ENCODE results near the gene P2RX5. TPM values are rescaled to one million over a fixed set of nuclear protein-coding genes. Genes with fewer than 3 reads are reported as not detected.

P2RX5 gene
- total RNA-seq, 1 donor from 2014 or later: 2.5 TPM

GRCh38 chr17:3647769-3648555 lies 48.0 kb downstream of the P2RX5 start:
- TF ChIP-seq, protein P1, sequence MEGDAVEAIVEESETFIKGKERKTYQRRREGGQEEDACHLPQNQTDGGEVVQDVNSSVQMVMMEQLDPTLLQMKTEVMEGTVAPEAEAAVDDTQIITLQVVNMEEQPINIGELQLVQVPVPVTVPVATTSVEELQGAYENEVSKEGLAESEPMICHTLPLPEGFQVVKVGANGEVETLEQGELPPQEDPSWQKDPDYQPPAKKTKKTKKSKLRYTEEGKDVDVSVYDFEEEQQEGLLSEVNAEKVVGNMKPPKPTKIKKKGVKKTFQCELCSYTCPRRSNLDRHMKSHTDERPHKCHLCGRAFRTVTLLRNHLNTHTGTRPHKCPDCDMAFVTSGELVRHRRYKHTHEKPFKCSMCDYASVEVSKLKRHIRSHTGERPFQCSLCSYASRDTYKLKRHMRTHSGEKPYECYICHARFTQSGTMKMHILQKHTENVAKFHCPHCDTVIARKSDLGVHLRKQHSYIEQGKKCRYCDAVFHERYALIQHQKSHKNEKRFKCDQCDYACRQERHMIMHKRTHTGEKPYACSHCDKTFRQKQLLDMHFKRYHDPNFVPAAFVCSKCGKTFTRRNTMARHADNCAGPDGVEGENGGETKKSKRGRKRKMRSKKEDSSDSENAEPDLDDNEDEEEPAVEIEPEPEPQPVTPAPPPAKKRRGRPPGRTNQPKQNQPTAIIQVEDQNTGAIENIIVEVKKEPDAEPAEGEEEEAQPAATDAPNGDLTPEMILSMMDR (IDR thresholded peaks at IDR 0.05): peak; percentile 27
- Histone ChIP-seq H3K4me3 (no peak overlapping the region), H3K36me3 (peaks cover 60% of the 10 kb centered on the region), H3K9me3 (no peaks in the 10 kb centered on the region), H3K4me1 (no peaks in the 10 kb centered on the region), H3K27ac (no peak overlapping the region), H3K27me3 (ENCODE audit: low read depth) (no peaks in the 10 kb centered on the region)
- intact Hi-C loops (cut with DNase I): no loop called here
- no peak for DNase-seq
- peak; percentile 73 for ATAC-seq

DNA sequence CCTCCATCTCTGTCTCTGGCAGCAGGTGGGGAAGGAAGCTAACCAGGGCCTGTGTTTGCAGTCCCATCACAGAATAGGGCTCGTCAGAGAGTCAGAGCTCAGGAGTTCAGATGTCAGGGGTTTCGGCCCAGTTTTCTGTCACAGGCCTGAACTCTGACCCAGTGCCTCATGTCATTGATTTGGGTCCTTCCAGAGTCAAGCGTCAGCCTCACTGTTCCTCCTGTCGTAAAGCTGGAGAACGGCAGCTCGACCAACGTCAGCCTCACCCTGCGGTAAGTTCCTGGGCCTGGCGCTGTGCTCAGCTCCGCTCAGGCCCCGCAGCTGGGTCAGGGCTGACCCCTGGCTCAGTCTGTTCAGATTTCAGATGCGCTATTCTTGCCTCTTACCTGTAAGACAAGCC lies 48.7 kb downstream of the P2RX5 start:
- TF ChIP-seq, protein P1 (IDR thresholded peaks at IDR 0.05): no peak
- ATAC-seq: no peak
- no peaks in the 10 kb centered on the region for H3K4me1 ChIP-seq
- DNase-seq: no peak
- intact Hi-C loops (cut with DNase I): no loop called here
- H3K27ac ChIP-seq: no peak overlapping the region
- H3K27me3 ChIP-seq (ENCODE audit: low read depth): no peaks in the 10 kb centered on the region
- H3K9me3 ChIP-seq: no peaks in the 10 kb centered on the region
- peaks cover 66% of the 10 kb centered on the region for H3K36me3 ChIP-seq
- H3K4me3 ChIP-seq: no peak overlapping the region

DNA sequence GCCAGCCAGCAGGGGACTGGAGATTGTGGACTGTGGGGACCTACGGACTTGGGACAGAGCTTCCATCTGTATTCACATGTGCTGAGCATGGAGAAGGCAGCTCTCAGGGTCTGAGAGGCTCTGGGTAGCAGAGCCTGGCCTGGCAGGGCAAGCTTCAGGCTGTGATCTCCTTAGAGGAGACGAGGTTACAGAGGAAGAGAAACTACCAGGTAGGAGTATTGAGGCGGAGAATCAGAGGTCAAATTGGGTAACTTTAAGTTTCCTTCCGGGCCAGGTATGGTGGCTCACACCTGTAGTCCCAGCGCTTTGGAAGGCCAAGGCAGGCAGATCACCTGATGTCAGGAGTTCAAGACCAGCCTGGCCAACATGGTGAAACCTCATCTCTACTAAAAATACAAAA lies 50.6 kb downstream of the P2RX5 start:
- Histone ChIP-seq H3K4me1 (peaks cover 8% of the 10 kb centered on the region), H3K27me3 (ENCODE audit: low read depth) (no peaks in the 10 kb centered on the region), H3K4me3 (no peak overlapping the region), H3K36me3 (peaks cover 67% of the 10 kb centered on the region), H3K9me3 (no peaks in the 10 kb centered on the region), H3K27ac (no peak overlapping the region)
- DNase-seq (no peak), ATAC-seq (no peak)
- TF ChIP-seq, protein P1 (IDR thresholded peaks at IDR 0.05): no peak
- intact Hi-C loops (cut with DNase I): no loop called here

DNA sequence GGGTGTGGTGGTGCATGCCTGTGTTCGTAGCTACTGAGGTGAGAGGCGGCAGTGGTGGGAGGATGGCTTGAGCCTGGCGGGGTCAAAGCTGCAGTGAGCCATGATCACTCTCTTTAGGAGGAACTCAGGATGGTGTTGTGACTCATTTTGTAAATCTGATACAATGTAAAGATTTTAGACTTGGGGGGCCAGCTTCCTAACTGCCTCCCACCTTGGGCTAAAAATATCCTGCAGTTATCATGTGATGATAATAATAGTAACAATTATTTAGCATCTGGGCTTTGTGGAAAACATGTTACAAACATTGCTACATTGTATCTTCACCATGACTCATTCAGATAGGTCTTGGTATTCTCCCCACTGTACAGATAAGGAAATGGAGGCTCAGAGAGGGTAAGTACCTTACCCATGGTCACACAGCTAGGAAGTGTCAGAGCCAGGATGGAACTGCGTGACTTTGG lies 52.0 kb downstream of the P2RX5 start:
- TF ChIP-seq, protein P1 (IDR thresholded peaks at IDR 0.05): no peak
- Histone ChIP-seq H3K36me3 (peaks cover 56% of the 10 kb centered on the region), H3K9me3 (no peaks in the 10 kb centered on the region), H3K4me1 (peaks cover 12% of the 10 kb centered on the region), H3K27me3 (ENCODE audit: low read depth) (no peaks in the 10 kb centered on the region), H3K27ac (no peak overlapping the region), H3K4me3 (no peak overlapping the region)
- DNase-seq: no peak
- intact Hi-C loops (cut with DNase I): no loop called here
- ATAC-seq: no peak

DNA sequence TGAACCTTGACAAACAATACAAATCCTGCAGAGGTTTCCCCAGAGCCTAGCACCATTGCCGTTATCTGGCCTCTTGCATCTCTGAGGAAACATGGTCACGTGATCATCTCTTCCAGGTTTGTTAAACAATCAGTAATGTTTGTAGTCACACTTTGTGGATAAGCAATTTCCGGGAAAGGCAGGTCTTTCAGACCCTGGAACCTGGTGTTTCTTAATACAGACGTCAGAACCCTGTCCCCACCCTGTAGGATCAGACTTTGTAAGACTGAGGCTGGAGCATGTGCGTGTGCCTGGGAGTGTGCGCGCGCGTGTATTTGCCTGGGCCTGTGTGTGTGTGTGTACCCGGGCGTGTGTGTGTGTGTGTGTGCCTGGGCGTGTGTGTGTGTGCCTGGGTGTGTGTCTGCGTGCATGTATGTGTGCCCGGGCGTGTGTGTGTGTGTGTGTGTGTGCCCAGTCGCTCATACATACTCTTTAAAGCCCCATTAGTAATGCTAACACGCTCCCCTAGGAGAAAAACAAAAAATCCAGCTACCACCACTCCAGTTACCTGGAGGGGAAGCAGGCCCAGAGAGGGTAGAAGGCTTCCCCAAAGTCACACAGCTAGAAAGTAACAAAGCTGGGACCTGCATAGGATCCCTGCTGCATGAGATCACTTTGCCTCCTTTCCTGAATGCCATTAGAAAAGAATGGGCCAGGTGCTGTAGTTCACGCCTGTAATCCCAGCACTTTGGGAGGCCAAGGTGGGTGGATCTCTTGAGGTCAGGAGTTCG lies 54.1 kb downstream of the P2RX5 start:
- peaks cover 24% of the 10 kb centered on the region for H3K4me1 ChIP-seq
- peaks cover 35% of the 10 kb centered on the region for H3K36me3 ChIP-seq
- H3K27ac ChIP-seq: no peak overlapping the region
- ATAC-seq (peak in 1 of 2 donors; percentile 58), DNase-seq (no peak)
- H3K27me3 ChIP-seq (ENCODE audit: low read depth): no peaks in the 10 kb centered on the region
- intact Hi-C loops (cut with DNase I): no loop called here
- H3K9me3 ChIP-seq: no peaks in the 10 kb centered on the region
- TF ChIP-seq, protein P1 (IDR thresholded peaks at IDR 0.05): no peak
- H3K4me3 ChIP-seq: no peak overlapping the region

All from lower lobe of right lung (tissue), 2 donors.